ENCODE measurements around the gene PKD1.

PKD1 gene

GRCh38 chr16:2081201-2082084, 54.3 kb downstream of the PKD1 start:
- Mint-ChIP-seq H3K27me3 (ENCODE audit: low read depth, poor library complexity) (no peaks in the 10 kb centered on the region), H3K36me3 (ENCODE audit: low read depth) (peaks cover 9% of the 10 kb centered on the region), H3K4me3 (no peak overlapping the region), H3K9me3 (no peaks in the 10 kb centered on the region), H3K4me1 (peaks cover 6% of the 10 kb centered on the region), H3K27ac (no peak overlapping the region)
- TF ChIP-seq CTCF (IDR thresholded peaks at IDR 0.05), result no peak
- DNase-seq, result no peak

GRCh38 chr16:2079991-2080390, 55.7 kb downstream of the PKD1 start:
- Mint-ChIP-seq H3K4me1 (peaks cover 6% of the 10 kb centered on the region), H3K27ac (no peak overlapping the region), H3K4me3 (no peak overlapping the region), H3K27me3 (ENCODE audit: low read depth, poor library complexity) (no peaks in the 10 kb centered on the region), H3K36me3 (ENCODE audit: low read depth) (peaks cover 13% of the 10 kb centered on the region), H3K9me3 (no peaks in the 10 kb centered on the region)
- no peak for DNase-seq
- no peak for TF ChIP-seq CTCF (IDR thresholded peaks at IDR 0.05)

- H3K4me3 Mint-ChIP-seq, result no peak overlapping the region
- TF ChIP-seq CTCF (IDR thresholded peaks at IDR 0.05), result no peak
These were observed 56.3 kb downstream of the PKD1 start for GRCh38 chr16:2079311-2079800.

GRCh38 chr16:2078691-2079090, 57.0 kb downstream of the PKD1 start:
- peaks cover 6% of the 10 kb centered on the region for H3K4me1 Mint-ChIP-seq
- no peak overlapping the region for H3K4me3 Mint-ChIP-seq
- H3K27ac Mint-ChIP-seq, result no peak overlapping the region
- no peak for DNase-seq
- H3K9me3 Mint-ChIP-seq, result no peaks in the 10 kb centered on the region
- TF ChIP-seq CTCF (IDR thresholded peaks at IDR 0.05), result no peak
- H3K36me3 Mint-ChIP-seq (ENCODE audit: low read depth), result peaks cover 18% of the 10 kb centered on the region
- no peaks in the 10 kb centered on the region for H3K27me3 Mint-ChIP-seq (ENCODE audit: low read depth, poor library complexity)

More at GRCh38 chr16:2079311-2079800, 56.3 kb downstream of the PKD1 start:
- H3K36me3 Mint-ChIP-seq (ENCODE audit: low read depth), result peaks cover 18% of the 10 kb centered on the region
- no peak overlapping the region for H3K27ac Mint-ChIP-seq
- H3K4me1 Mint-ChIP-seq, result peaks cover 6% of the 10 kb centered on the region
- no peaks in the 10 kb centered on the region for H3K9me3 Mint-ChIP-seq
- no peaks in the 10 kb centered on the region for H3K27me3 Mint-ChIP-seq (ENCODE audit: low read depth, poor library complexity)
- no peak for DNase-seq

- Mint-ChIP-seq H3K4me1 (peaks cover 6% of the 10 kb centered on the region), H3K36me3 (ENCODE audit: low read depth) (peaks cover 18% of the 10 kb centered on the region), H3K4me3 (no peak overlapping the region), H3K27ac (no peak overlapping the region), H3K27me3 (ENCODE audit: low read depth, poor library complexity) (no peaks in the 10 kb centered on the region), H3K9me3 (no peaks in the 10 kb centered on the region)
- no peak for TF ChIP-seq CTCF (IDR thresholded peaks at IDR 0.05)
- DNase-seq, result no peak
These were observed 57.6 kb downstream of the PKD1 start for GRCh38 chr16:2078096-2078495.

GRCh38 chr16:2077696-2078095, 58.0 kb downstream of the PKD1 start:
- DNase-seq, result no peak
- H3K9me3 Mint-ChIP-seq, result no peaks in the 10 kb centered on the region
- H3K4me1 Mint-ChIP-seq, result peaks cover 6% of the 10 kb centered on the region
- no peak overlapping the region for H3K4me3 Mint-ChIP-seq
- H3K27me3 Mint-ChIP-seq (ENCODE audit: low read depth, poor library complexity), result no peaks in the 10 kb centered on the region
- TF ChIP-seq CTCF (IDR thresholded peaks at IDR 0.05), result no peak
- H3K36me3 Mint-ChIP-seq (ENCODE audit: low read depth), result peaks cover 18% of the 10 kb centered on the region
- H3K27ac Mint-ChIP-seq, result no peak overlapping the region
